ENCODE results near the gene S1PR1.
A peak's percentile ranks its signal among the peaks of the same experiment; 100 is the strongest.

Gene S1PR1

DNA sequence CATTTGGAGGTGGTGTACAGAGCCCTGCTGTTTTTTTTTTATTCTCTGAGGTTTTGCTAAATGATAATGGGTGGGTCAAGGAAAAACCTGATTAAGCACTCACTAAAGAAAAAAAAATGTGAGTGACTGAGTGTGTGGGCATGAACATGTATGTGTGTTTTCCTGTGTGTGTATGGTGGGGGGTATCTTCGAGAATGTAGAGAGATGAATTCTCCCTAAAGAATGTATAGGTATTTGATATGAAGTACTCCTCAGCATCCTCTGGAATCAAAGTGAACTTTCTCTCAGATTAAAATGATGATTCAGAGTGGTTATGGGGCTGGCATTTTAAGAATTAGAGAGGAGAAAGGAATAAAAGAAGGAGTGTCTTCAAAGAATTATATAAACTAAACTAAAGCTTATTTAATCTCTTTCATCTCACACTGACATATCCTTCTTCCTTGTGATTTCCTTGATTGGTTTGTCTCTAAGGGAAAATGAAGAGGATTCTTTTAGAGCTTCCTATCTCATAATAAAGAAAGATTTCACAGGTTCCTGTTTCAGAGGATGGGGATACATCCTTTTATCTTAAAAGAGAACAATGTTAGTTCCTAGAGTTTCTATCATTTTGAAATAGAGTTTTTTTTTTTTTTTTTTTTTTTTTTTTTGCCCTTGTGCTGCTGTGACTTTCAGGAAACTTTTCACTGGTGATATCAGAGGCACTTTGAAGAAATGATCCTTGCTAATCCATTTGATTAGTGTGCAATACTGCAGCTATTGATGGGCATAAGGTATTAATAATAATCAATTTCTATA, 23.9 kb downstream of the S1PR1 start:
- H3K9ac ChIP-seq (ENCODE audit: insufficient read length): no peak overlapping the region

DNA sequence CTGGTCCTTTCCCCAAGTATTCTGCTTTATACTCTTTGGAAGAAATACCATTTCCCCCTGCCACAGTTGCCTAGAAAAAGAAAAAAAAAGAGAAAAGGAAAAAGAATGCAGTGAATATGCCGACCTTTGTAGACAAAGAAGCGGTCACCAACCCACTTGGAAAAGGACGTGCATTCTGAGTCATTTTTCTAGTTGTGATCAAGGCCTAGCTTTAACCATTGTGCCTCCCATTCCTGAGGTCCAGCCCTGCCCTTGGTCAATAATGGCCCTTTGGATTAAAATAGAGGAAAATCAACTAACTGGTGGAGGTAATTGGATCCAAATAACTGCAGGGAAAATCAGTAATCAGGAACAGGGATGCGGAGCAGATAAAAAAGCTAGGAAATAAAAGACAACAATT, 24.8 kb downstream of the S1PR1 start:
- Histone ChIP-seq H3K36me3 (ENCODE audit: insufficient read depth, low read length) (no peaks in the 10 kb centered on the region), H3K9ac (ENCODE audit: insufficient read length) (no peak overlapping the region), H3K9me3 (ENCODE audit: low read depth, low read length) (no peaks in the 10 kb centered on the region), H3K4me3 (no peak overlapping the region), H3K27ac (peak overlapping the region; percentile 87; the same call in 1 of the 2 replicates)
- no peak for TF ChIP-seq EZH2 (IDR thresholded peaks at IDR 0.05)
- TF ChIP-seq POLR2AphosphoS5 (IDR thresholded peaks at IDR 0.05; ENCODE audit: borderline replicate concordance, low read depth, low read length): no peak
- no peak for TF ChIP-seq FOXP2 (optimal IDR thresholded peaks at IDR 0.05; ENCODE audit: control extremely low read depth, extremely low read length, insufficient read depth)
- DNase-seq (ENCODE audit: low read depth, low spot score): no peak

More for the DNA sequence above, 23.9 kb downstream of the S1PR1 start:
- no peak for DNase-seq (ENCODE audit: low read depth, low spot score)
- Histone ChIP-seq H3K36me3 (ENCODE audit: insufficient read depth, low read length) (no peaks in the 10 kb centered on the region), H3K4me3 (no peak overlapping the region), H3K9me3 (ENCODE audit: low read depth, low read length) (no peaks in the 10 kb centered on the region), H3K27ac (peak overlapping the region; percentile 94)
- TF ChIP-seq FOXP2 (optimal IDR thresholded peaks at IDR 0.05; ENCODE audit: control extremely low read depth, extremely low read length, insufficient read depth) (no peak), EZH2 (IDR thresholded peaks at IDR 0.05) (no peak), POLR2AphosphoS5 (IDR thresholded peaks at IDR 0.05; ENCODE audit: borderline replicate concordance, low read depth, low read length) (no peak)

DNA sequence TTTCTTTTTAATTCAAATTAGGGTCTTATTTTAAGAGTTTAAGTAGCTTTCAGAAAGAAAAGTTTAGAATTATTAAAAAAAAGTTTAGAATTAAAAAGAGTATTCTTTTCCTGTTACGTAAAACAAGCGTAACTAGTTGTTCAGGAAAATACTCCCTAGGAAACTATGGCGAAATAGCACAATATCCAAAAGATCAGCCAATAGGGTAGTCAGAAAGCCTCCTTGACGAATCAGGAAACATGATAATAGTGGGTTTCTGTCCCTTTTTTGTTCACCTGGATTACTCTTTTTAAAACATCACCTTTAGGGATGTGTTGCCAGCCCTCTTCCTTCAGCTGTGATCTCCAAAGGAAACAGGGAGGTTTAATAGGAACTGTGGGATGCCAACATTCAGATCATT, 25.2 kb downstream of the S1PR1 start:
- Histone ChIP-seq H3K36me3 (ENCODE audit: insufficient read depth, low read length) (no peaks in the 10 kb centered on the region), H3K27ac (peak overlapping the region; percentile 87), H3K9ac (ENCODE audit: insufficient read length) (peak overlapping the region; percentile 61), H3K4me3 (peak overlapping the region; percentile 49), H3K9me3 (ENCODE audit: low read depth, low read length) (no peaks in the 10 kb centered on the region)
- DNase-seq (ENCODE audit: low read depth, low spot score): peak; percentile 24
- TF ChIP-seq EZH2 (IDR thresholded peaks at IDR 0.05): no peak
- TF ChIP-seq FOXP2 (optimal IDR thresholded peaks at IDR 0.05; ENCODE audit: control extremely low read depth, extremely low read length, insufficient read depth): no peak
- no peak for TF ChIP-seq POLR2AphosphoS5 (IDR thresholded peaks at IDR 0.05; ENCODE audit: borderline replicate concordance, low read depth, low read length)

DNA sequence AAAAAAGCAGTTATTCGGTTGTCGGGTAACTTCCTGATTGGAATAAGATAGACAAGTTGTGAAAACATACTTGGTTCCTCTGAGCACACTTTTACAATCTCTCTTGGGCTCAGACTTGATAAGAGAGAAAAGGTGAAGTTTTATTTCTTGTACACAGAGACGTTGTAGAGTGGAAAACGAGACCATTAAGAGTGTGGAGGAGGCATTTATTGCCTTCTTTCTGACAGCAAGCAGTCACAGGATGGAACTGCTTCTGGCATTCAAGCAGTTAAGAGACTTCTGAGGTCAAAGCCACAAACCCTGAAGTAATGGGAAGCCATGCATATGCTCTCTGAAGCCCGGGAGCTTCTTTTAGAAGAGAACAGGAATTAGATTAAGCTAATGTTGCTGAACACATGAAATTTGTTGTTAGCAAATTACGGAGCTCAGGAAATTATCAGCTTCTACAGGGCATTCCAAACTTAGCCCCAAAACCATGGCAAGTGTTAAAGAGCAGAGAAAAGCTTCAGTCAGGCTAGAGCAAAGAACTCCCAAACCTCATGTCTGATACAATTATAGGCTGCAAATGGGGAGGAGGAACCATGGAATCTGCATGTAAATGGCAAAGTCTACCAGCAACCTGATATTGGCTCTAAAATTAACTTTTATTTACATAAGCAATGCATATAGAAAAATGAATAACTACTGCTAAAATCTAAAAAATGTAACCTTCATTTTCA, 26.0 kb downstream of the S1PR1 start:
- H3K9ac ChIP-seq (ENCODE audit: insufficient read length): peak overlapping the region; percentile 61
- H3K27ac ChIP-seq: peak overlapping the region; percentile 87
- DNase-seq (ENCODE audit: low read depth, low spot score): peak; percentile 37
- TF ChIP-seq POLR2AphosphoS5 (IDR thresholded peaks at IDR 0.05; ENCODE audit: borderline replicate concordance, low read depth, low read length) (no peak), FOXP2 (optimal IDR thresholded peaks at IDR 0.05; ENCODE audit: control extremely low read depth, extremely low read length, insufficient read depth) (no peak), EZH2 (IDR thresholded peaks at IDR 0.05) (no peak)
- peak overlapping the region; percentile 49 for H3K4me3 ChIP-seq
- no peaks in the 10 kb centered on the region for H3K36me3 ChIP-seq (ENCODE audit: insufficient read depth, low read length)
- no peaks in the 10 kb centered on the region for H3K9me3 ChIP-seq (ENCODE audit: low read depth, low read length)

DNA sequence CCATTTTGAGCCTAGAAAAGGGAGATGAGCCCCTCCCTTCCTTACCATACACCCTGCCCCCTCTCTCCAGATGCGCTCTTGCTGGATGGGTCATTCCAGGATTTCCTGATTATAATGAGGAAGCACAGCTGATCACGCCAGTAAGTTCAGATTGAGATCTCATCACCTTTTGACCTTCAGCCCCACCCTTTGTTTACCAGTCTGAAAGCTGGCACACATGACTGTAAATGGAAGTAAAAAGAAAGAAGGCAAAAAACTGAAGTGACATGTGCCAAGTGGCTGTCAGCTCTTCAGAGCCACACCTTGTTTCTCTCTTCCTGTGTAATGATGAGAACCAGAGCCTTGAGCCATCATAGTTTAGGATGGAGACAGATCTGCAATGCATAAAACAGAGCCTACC, 27.9 kb downstream of the S1PR1 start:
- DNase-seq (ENCODE audit: low read depth, low spot score): no peak
- TF ChIP-seq FOXP2 (optimal IDR thresholded peaks at IDR 0.05; ENCODE audit: control extremely low read depth, extremely low read length, insufficient read depth) (no peak), POLR2AphosphoS5 (IDR thresholded peaks at IDR 0.05; ENCODE audit: borderline replicate concordance, low read depth, low read length) (no peak), EZH2 (IDR thresholded peaks at IDR 0.05) (no peak)
- H3K27ac ChIP-seq: no peak overlapping the region

DNA sequence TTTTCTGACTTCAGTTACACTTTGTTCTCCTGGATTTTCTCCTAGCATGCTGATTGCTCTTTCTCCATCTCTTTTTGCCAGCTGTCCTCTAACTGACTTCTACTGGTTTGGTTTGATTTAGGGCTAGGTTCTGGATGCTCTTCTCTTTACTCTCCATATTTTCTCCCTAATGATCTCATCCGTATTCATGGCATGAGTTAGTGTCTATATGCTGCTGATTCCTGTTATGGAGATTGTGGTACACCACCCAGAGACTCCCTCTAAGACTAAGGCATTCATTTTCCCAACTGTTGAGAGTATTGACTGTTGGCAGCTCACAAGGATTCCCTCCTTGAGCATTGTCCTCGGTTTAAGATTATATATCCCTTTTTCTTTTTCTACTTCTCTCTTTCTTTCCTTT, 28.9 kb downstream of the S1PR1 start:
- no peak overlapping the region for H3K27ac ChIP-seq
- TF ChIP-seq FOXP2 (optimal IDR thresholded peaks at IDR 0.05; ENCODE audit: control extremely low read depth, extremely low read length, insufficient read depth) (no peak), EZH2 (IDR thresholded peaks at IDR 0.05) (no peak)
- DNase-seq (ENCODE audit: low read depth, low spot score): no peak
- H3K9me3 ChIP-seq (ENCODE audit: low read depth, low read length): no peaks in the 10 kb centered on the region
- no peaks in the 10 kb centered on the region for H3K36me3 ChIP-seq (ENCODE audit: insufficient read depth, low read length)
- no peak overlapping the region for H3K4me3 ChIP-seq
- H3K9ac ChIP-seq (ENCODE audit: insufficient read length): no peak overlapping the region

More for the DNA sequence above, 27.9 kb downstream of the S1PR1 start:
- H3K36me3 ChIP-seq (ENCODE audit: insufficient read depth, low read length): no peaks in the 10 kb centered on the region
- no peak overlapping the region for H3K9ac ChIP-seq (ENCODE audit: insufficient read length)
- H3K4me3 ChIP-seq: no peak overlapping the region
- no peaks in the 10 kb centered on the region for H3K9me3 ChIP-seq (ENCODE audit: low read depth, low read length)

DNA sequence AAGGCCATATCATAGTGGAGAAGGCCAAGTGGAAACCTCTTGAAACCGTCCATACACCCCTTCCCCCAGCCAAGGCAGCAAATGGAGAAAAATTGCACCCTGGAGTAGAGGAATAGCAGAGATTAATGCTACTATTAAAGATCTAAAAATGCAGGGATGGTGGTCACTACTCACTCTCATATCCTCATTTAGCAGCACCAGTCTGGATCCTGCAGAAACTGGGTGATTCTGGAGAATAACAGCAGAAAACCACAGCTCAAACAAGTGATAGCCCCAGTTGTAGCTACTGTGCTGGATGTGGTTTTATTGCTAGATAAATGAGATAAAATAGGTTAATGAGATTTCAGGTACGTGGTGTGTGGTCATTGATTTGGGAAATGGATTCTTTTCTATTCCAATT, 30.3 kb downstream of the S1PR1 start:
- no peak overlapping the region for H3K27ac ChIP-seq
- H3K36me3 ChIP-seq (ENCODE audit: insufficient read depth, low read length): no peaks in the 10 kb centered on the region
- H3K9ac ChIP-seq (ENCODE audit: insufficient read length): no peak overlapping the region
- H3K9me3 ChIP-seq (ENCODE audit: low read depth, low read length): no peaks in the 10 kb centered on the region
- no peak for DNase-seq (ENCODE audit: low read depth, low spot score)
- TF ChIP-seq EZH2 (IDR thresholded peaks at IDR 0.05) (no peak), POLR2AphosphoS5 (IDR thresholded peaks at IDR 0.05; ENCODE audit: borderline replicate concordance, low read depth, low read length) (no peak), FOXP2 (optimal IDR thresholded peaks at IDR 0.05; ENCODE audit: control extremely low read depth, extremely low read length, insufficient read depth) (no peak)
- no peak overlapping the region for H3K4me3 ChIP-seq

DNA sequence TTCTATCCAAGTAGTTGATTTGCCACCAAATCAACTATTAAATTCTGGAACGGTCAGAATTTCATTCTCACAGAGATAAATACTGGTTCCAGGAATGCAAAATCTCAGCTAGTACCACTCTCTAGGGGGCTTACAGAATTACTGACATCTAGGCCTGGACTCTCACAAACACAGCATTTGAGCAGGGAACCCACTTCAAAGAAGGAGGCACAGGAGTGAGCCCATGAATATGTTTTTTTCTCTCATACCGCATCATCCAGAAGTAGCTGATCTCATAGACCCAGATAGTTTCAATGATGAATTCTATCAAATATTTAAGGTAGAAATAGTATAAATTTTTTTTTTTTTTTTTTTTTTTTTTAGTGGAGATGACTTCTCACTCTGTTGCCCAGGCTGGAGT, 32.1 kb downstream of the S1PR1 start:
- no peaks in the 10 kb centered on the region for H3K36me3 ChIP-seq (ENCODE audit: insufficient read depth, low read length)
- TF ChIP-seq FOXP2 (optimal IDR thresholded peaks at IDR 0.05; ENCODE audit: control extremely low read depth, extremely low read length, insufficient read depth): no peak
- no peak for TF ChIP-seq POLR2AphosphoS5 (IDR thresholded peaks at IDR 0.05; ENCODE audit: borderline replicate concordance, low read depth, low read length)
- no peak for TF ChIP-seq EZH2 (IDR thresholded peaks at IDR 0.05)
- no peak overlapping the region for H3K4me3 ChIP-seq
- no peak overlapping the region for H3K27ac ChIP-seq
- no peaks in the 10 kb centered on the region for H3K9me3 ChIP-seq (ENCODE audit: low read depth, low read length)
- H3K9ac ChIP-seq (ENCODE audit: insufficient read length): no peak overlapping the region
- DNase-seq (ENCODE audit: low read depth, low spot score): no peak

Data from SK-N-MC (cell line).